GM23338 (cell line): Measurements from ENCODE around the gene MTHFD2L. TPM values are rescaled to one million over a fixed set of nuclear protein-coding genes. Genes with fewer than 3 reads are reported as not detected.

Source experiments
- ATAC-seq: fragments of 200-7000 bp; cut with Tn5 transposase; 3 replicates; pipeline ENCODE4 v1.9.1; 2020
- DNase-seq: peaks from one replicate; pipeline ENCODE4 v3.0.0-alpha.2; 2015; ENCODE audit warnings: low spot score
- H2AFZ ChIP-seq: fragments of 200-600 bp; sonication (generic); 2 replicates; pipeline ENCODE4 v1.8.0; 2016; ENCODE audit warnings: antibody characterized with exemption, mild to moderate bottlenecking, moderate library complexity
- H3F3A ChIP-seq: fragments of 200-600 bp; sonication (generic); replicated peaks from 2 replicates; pipeline ENCODE4 v1.8.0; 2017; ENCODE audit warnings: antibody characterized with exemption, mixed run types, low read depth
- H3K27ac ChIP-seq: fragments of 200-600 bp; sonication (generic); 2 replicates; pipeline ENCODE4 v1.6.1; 2016; ENCODE audit warnings: low read depth
- H3K27me3 ChIP-seq: fragments of 200-600 bp; sonication (generic); 2 replicates; pipeline ENCODE4 v1.8.0; 2016; ENCODE audit warnings: mild to moderate bottlenecking, mixed run types, moderate library complexity; ENCODE audit not compliant: insufficient read depth
- H3K36me3 ChIP-seq: fragments of 200-600 bp; sonication (generic); 2 replicates; pipeline ENCODE4 v1.8.0; 2016; ENCODE audit warnings: mild to moderate bottlenecking; ENCODE audit not compliant: insufficient read depth
- H3K4me1 ChIP-seq: fragments of 200-600 bp; sonication (generic); 2 replicates; pipeline ENCODE4 v1.8.0; 2016; ENCODE audit warnings: mild to moderate bottlenecking, moderate library complexity; ENCODE audit not compliant: insufficient read depth
- H3K4me2 ChIP-seq: fragments of 200-600 bp; sonication (generic); 2 replicates; pipeline ENCODE4 v1.7.1; 2017; ENCODE audit warnings: mixed run types
- H3K4me3 ChIP-seq: fragments of 200-600 bp; sonication (generic); 2 replicates; pipeline ENCODE4 v1.6.1; 2016; ENCODE audit warnings: mixed run types
- H3K79me2 ChIP-seq: fragments of 200-600 bp; sonication (generic); replicated peaks from 2 replicates; pipeline ENCODE4 v1.8.0; 2017; ENCODE audit warnings: mild to moderate bottlenecking; ENCODE audit not compliant: insufficient read depth
- H3K9me2 ChIP-seq: fragments of 200-600 bp; sonication (generic); 2 replicates; pipeline ENCODE4 v1.8.0; 2017; ENCODE audit not compliant: insufficient read depth
- H4K20me1 ChIP-seq: fragments of 200-600 bp; sonication (generic); replicated peaks from 2 replicates; pipeline ENCODE4 v1.8.0; 2017; ENCODE audit warnings: mild to moderate bottlenecking; ENCODE audit not compliant: insufficient read depth
- H3K27ac Mint-ChIP-seq: 2 replicates; pipeline ENCODE4 v1.8.0; 2020; ENCODE audit warnings: inconsistent platforms, mild to moderate bottlenecking, moderate library complexity, mixed read lengths
- H3K27me3 Mint-ChIP-seq: 3 replicates; pipeline ENCODE4 v1.8.0; 2022; ENCODE audit warnings: low read depth, mild to moderate bottlenecking, moderate library complexity, mixed read lengths, inconsistent platforms; ENCODE audit not compliant: insufficient read depth, poor library complexity
- H3K36me3 Mint-ChIP-seq: 3 replicates; pipeline ENCODE4 v1.8.0; 2021; ENCODE audit warnings: low read depth, mild to moderate bottlenecking, inconsistent platforms, moderate library complexity, mixed read lengths
- H3K4me1 Mint-ChIP-seq: 3 replicates; pipeline ENCODE4 v1.8.0; 2020; ENCODE audit warnings: mild to moderate bottlenecking, inconsistent platforms, mixed read lengths
- H3K4me3 Mint-ChIP-seq: 3 replicates; pipeline ENCODE4 v1.8.0; 2021; ENCODE audit warnings: moderate library complexity, mild to moderate bottlenecking, inconsistent platforms, mixed read lengths
- H3K9me3 Mint-ChIP-seq: 3 replicates; pipeline ENCODE4 v1.8.0; 2020; ENCODE audit warnings: moderate library complexity, mild to moderate bottlenecking, inconsistent platforms, mixed read lengths
- ETS1 ChIP-seq: IDR thresholded peaks from 2 replicates; pipeline ENCODE4 v1.6.1; 2016; ENCODE audit warnings: antibody characterized with exemption
- EZH2 ChIP-seq: fragments of 200-600 bp; sonication (generic); IDR thresholded peaks from one replicate; pipeline ENCODE4 v1.8.0; 2017; ENCODE audit warnings: antibody characterized with exemption, mild to moderate bottlenecking, low read depth; ENCODE audit not compliant: unreplicated experiment
- EZH2phosphoT487 ChIP-seq: fragments of 200-600 bp; sonication (generic); IDR thresholded peaks from one replicate; pipeline ENCODE4 v1.8.1; 2018; ENCODE audit warnings: antibody characterized with exemption; ENCODE audit not compliant: unreplicated experiment
- NANOG ChIP-seq: IDR thresholded peaks from 2 replicates; pipeline ENCODE4 v1.6.1; 2016; ENCODE audit warnings: antibody characterized with exemption, borderline replicate concordance
- POLR2AphosphoS5 ChIP-seq: IDR thresholded peaks from 2 replicates; pipeline ENCODE4 v1.6.1; 2016; ENCODE audit warnings: antibody characterized with exemption, low read depth
- REST ChIP-seq: IDR thresholded peaks from one replicate; pipeline ENCODE4 v1.6.1; 2018; ENCODE audit warnings: antibody characterized with exemption; ENCODE audit not compliant: unreplicated experiment
- ZNF331 ChIP-seq: fragments of 250-450 bp; sonication (Bioruptor Pico); IDR thresholded peaks from 2 replicates; pipeline ENCODE4 v1.5.0; 2020; ENCODE audit warnings: low read depth, mild to moderate bottlenecking, moderate library complexity
- ZNF462 ChIP-seq: fragments of 250-450 bp; sonication (Bioruptor Pico); IDR thresholded peaks from 2 replicates; pipeline ENCODE4 v1.5.0; 2020; ENCODE audit warnings: mild to moderate bottlenecking, moderate library complexity
- polyA plus RNA-seq: library from polyadenylated mRNA; unstranded; fragments of >200 nt; fragmentation: Nextera tagmentation; extraction: Ambion mirVana; gene quantifications from 2 replicates; pipeline ENCODE4 v1.2.1, GENCODE V29; 2016
- total RNA-seq: library from RNA; depleted of rRNA; stranded (reverse); fragments of >200 nt; shearing (Covaris generic); gene quantifications from 2 replicates; pipeline ENCODE4 v1.2.3, GENCODE V29; 2014

The MTHFD2L gene
- total and polyA plus RNA-seq, 2 experiments from 2014 or later = 24.4 to 35.7 TPM

- Mint-ChIP-seq H3K9me3 (no peaks in the 10 kb centered on the region), H3K27me3 (no peaks in the 10 kb centered on the region), H3K36me3 (no peaks in the 10 kb centered on the region; the same call in 2 of the 3 replicates), H3K4me3 (no peak overlapping the region), H3K4me1 (no peaks in the 10 kb centered on the region), H3K27ac (no peak overlapping the region)
- Histone ChIP-seq H3K27ac (no peak overlapping the region), H3F3A (no peaks in the 10 kb centered on the region), H3K36me3 (no peaks in the 10 kb centered on the region), H2AFZ (no peak overlapping the region), H3K9me2 (no peaks in the 10 kb centered on the region), H3K27me3 (no peaks in the 10 kb centered on the region), H3K4me2 (no peak overlapping the region), H3K79me2 (no peaks in the 10 kb centered on the region), H3K4me3 (no peak overlapping the region), H3K4me1 (no peaks in the 10 kb centered on the region), H4K20me1 (no peaks in the 10 kb centered on the region)
- no peak for TF ChIP-seq ETS1
- TF ChIP-seq ZNF462 = no peak
- TF ChIP-seq EZH2 = no peak
- TF ChIP-seq NANOG = no peak
- TF ChIP-seq EZH2phosphoT487 = no peak
- no peak for TF ChIP-seq POLR2AphosphoS5
- no peak for TF ChIP-seq ZNF331
- TF ChIP-seq REST = no peak
- DNase-seq = no peak
- no peak for ATAC-seq
Observed at GRCh38 chr4:74266081-74266480, 108.2 kb downstream of the MTHFD2L start.
